Raji (cell line): ENCODE data around the gene UFSP1.

Experiments
- POLR2A ChIP-seq: IDR thresholded peaks from 2 replicates; pipeline ENCODE4 v1.6.1; 2011; ENCODE audit warnings: low read depth, low read length, control low read depth; ENCODE audit not compliant: insufficient read depth

The UFSP1 gene

GRCh38 chr7:100895956-100896731 lies 6.6 kb upstream of the UFSP1 start:
- no peak for TF ChIP-seq POLR2A

- no peak for TF ChIP-seq POLR2A
Measured at GRCh38 chr7:100895701-100895955, 6.1 kb upstream of the UFSP1 start, which contains the start of gene ACHE. ACHE (minus strand) TSS chr7:100895888; CDS start chr7:100894232, 1,656 bp downstream.

DNA sequence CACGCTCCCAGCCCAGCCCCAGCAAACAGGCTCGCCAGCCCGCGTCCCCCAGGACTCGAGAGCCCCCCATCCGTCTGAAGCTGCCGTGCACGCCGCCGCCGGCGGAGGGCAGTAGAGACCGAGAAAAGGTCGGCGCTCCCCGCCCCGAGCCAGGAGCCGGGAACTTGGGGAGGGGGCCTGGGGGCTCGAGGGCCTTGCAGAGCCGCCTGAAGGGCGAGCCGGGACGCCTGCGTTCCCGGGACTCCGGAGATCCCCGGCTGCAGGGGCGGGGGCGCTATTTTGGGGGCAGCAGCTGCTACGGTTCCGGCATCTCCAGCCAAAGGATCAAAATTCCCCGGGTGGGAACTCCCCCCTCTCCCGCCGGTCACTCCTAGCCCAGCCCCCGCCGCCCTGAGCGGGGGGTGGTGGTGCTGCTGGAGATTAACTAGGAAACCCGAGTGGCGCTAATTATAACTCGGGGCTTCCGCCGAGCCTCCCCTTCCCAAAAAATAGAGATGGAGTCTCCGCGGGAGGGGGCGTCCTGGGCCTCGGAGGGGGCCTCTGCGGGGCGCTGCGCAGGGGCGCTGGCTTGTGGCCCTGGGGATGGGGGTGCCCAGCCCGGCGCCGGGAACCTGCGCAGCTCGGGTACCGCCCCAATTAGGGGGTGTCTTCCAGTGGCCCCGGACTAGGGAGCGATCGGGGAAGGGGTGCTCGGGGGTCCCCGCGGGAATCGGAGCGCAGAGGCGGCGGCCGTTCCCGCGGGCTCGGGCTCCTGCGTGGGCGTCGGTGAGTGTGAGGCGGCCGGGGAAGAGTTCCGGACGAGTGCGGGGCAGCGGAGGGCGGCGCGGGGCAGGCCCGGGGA lies 5.6 kb upstream of the UFSP1 start:
- no peak for TF ChIP-seq POLR2A

DNA sequence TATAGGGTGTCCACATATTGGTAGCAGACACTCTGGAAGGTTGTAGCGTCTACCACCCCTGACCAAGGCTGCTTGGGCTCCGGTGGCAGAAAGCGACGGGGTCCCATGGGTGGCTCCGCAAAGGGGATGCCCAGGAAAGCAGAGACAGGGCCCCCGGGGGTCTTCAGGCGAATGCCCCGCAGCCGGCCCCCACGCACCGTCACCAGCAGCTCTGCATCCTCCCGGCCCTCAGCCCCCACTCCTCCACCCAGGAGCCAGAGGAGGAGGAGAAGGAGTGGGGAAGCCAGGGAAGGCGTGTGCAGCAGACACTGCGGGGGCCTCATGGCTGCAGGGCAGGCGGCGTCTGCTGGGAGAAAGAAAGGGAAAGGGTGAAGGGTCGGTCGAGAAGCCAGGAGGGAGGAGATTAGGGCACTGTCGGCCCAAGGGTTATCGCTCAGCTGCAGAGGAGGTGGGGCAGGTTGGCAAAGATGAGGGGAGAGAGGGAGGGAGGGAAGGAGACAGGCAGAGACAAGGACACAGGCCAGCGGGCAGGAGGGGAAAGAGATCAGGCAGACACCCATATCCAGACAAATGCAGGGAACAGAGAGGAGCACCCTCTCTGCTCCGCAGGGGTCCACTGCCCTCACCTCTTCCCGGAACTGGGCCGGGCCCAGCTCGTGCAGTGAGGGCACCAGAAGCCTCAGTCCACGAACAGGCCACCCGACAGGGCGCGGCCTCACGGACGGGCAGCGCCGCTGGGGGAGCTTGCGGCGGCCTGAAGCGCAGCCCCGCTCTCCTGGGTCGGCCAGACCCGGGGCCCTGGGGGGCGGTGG lies 4.6 kb upstream of the UFSP1 start:
- no peak for TF ChIP-seq POLR2A

DNA sequence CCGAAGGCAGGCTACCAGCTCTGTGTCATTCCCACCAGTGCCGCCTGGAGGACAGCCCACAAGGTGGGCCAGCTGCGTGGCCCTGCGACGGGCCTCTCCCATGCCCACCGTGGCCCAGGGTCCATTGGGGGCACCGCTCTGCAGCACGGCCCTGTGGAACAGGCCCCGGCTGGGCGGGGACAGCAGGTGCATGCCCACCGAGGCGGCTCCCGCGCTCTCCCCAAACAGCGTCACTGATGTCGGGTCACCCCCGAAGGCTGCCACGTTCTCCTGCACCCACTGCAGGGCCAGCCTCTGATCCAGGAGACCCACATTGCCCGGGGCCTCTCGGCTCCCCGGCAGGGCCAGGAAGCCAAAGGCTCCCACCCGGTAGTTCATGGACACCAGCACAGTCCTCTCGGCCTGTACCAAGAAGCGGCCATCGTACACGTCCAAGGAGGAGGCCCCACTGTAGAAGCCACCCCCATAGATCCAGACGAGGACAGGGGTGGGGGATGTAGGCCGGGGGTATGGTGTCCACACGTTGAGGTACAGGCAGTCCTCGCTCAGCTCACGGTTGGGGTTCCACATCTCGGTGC lies 3.9 kb upstream of the UFSP1 start:
- no peak for TF ChIP-seq POLR2A

DNA sequence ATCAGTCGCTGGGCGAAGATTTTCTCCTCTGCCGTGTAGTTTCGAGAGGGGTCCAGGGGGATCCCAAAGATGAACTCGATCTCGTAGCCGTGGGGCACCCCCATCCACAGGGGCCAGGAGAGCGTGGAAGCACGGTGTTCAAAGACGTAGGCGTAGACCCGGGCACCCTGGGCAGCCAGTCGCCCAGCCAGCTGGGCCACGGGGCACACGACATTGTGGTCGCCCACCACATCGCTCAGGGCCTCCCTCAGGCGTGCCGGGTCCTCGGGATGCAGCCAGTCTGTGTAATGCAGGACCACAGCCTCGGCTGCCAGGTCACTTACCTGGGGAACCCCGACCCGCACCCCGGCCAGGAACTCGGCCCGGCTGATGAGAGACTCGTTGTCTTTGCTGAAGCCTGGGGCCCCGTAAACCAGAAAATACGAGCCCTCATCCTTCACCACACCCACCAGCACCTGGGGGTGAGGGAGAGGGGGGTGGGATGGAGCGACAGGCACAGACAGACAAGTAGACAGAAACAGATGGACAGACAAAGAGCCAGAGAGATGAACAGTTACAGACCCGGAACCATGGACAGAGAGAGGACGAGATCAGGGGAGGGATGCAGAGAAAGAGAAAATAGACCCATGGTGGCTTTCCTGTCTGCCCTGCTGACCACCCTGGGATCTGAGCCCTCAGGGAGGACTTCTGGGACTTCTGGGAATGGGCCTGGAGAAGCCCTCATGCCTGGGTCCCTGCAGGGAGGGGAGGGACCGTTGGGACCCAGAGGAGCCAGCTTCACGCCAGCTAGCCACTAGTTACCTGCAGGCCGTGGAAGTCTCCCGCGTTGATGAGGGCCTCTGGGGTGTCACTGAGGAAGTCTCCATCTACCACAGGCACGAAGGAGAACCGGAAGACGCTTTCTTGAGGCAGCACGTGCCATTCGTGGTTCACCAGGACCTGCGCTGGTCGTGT lies 3.1 kb upstream of the UFSP1 start:
- no peak for TF ChIP-seq POLR2A

DNA sequence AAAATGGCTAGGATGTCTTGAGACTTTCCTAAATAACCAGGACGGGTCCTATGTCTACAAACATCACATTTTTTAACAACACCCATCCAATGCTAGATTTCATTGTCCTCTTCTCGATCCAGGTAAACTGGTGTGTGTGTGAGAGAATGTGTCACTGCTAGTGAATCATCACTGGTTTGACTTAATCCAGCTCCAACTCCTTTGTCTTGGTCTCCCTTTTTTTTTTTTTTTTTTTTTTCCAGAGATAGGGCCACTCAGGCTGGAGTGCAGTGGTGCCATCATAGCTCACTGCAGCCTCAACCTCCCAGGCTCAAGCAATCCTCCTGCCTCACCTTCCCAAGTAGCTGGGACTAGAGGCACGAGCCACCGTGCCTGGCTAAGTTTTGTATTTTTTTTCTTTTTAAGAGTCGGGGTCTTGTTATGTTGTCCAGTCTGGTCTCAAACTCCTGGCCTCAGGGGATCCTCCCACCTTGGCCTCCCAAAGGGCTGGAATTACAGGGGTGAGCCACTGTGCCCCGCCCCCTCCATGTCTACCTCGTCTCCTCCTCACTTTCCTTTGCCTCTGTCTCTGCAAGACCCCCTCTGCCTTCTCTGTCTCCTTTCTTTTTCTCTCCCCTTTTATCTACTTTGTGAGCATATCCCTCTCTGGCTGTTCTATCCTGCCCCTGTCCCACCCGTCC lies 2.2 kb upstream of the UFSP1 start:
- TF ChIP-seq POLR2A = no peak

GRCh38 chr7:100890653-100891567 lies 1.4 kb upstream of the UFSP1 start:
- no peak for TF ChIP-seq POLR2A

DNA sequence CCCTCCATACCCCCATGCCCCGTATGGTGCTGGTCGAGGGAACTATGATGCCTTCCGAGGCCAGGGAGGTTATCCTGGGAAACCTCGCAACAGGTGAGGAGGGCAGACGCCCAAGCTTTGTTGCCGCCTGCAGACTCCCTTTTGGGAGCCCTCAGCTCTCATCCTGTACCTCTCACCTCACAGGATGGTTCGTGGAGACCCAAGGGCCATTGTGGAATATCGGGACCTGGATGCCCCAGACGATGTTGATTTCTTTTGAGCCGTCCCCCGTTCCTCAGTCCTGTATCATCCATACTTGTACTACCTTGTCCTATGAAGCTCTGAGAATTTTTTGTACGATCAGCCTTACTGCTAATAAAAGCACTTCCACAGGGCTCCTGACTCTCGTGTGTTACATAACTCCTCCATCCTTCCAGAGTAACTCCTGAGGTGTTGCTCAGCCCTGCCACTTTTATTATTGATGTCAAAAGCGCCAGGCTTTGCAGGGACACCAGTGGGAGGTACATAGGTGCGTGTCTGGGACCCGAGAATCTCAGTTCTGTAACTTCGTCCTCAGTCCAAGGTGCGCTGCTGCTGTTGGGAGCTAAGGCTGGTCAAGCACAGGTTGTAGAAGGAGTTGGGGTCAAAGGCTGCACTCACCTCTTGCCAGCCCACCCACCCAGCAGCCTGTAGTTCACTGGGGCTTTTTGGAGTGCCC lies 1.1 kb downstream of the UFSP1 start:
- TF ChIP-seq POLR2A = no peak

DNA sequence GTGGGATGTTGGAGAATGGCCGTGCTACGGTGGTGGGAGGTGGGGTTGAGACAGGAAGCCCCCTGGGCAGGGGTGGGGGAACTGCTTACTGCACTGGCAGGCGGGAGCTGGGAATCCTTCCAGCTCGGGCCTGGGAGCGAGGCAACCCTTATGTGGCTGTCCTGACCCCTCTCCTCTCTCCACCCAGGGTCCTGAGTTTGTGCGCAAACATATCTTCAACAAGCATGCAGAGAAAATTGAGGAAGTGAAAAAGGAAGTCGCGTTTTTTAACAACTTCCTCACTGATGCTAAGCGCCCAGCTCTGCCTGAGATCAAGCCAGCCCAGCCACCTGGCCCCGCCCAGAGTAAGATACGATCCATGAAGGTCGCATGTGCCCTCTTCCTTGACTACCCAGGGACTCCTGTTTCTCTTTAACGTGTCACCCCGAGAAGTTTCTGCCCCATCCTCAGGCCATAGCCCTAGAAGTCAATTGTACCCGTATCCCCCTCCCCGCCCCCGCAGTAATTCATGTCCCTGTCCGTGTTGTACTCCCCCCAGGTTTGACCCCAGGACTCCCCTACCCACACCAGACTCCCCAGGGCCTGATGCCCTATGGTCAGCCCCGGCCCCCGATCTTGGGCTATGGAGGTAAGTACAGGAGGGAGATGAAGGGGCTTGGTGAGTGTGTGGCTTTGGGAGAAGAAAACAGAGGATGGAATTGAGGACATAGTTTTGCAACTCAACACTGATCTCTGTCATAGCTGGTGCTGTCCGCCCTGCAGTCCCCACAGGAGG lies 1.8 kb downstream of the UFSP1 start:
- TF ChIP-seq POLR2A = peak; percentile 62

- no peak for TF ChIP-seq POLR2A
Measured at GRCh38 chr7:100886936-100887515, 2.5 kb downstream of the UFSP1 start.
